Keratinocyte (primary cell): Measurements from ENCODE around the gene PSD2. TPM values are rescaled to one million over a fixed set of nuclear protein-coding genes. Genes with fewer than 3 reads are reported as not detected.

Experiments
- DNase-seq: peaks from one replicate; pipeline ENCODE4 v3.0.0-alpha.2; 2011; ENCODE audit warnings: low read depth, missing footprints, low spot score
- FAIRE-seq: peaks from 2 replicates; lab custom pipeline; 2011; peaks lifted over from hg19 to GRCh38; lab: Jason Lieb, UNC
- H2AFZ ChIP-seq: 2 replicates; pipeline ENCODE4 v1.6.0; 2012; ENCODE audit warnings: low read length, control low read depth, inconsistent platforms; ENCODE audit not compliant: control insufficient read depth
- H3K27ac ChIP-seq: 2 replicates; pipeline ENCODE4 v1.5.1; 2011; ENCODE audit warnings: low read length; ENCODE audit not compliant: control insufficient read depth, insufficient read depth
- H3K27me3 ChIP-seq: 3 replicates; pipeline ENCODE4 v1.6.0; 2011; ENCODE audit warnings: low read length; ENCODE audit not compliant: control insufficient read depth, insufficient read depth; ENCODE audit errors: extremely low read depth
- H3K36me3 ChIP-seq, 2 experiments: 2 replicates in 1 of 2; 3 replicates in 1 of 2; pipeline ENCODE4 v1.5.1; 2011; ENCODE audit warnings: low read length in 2 of 2, mild to moderate bottlenecking in 1 of 2; ENCODE audit not compliant: control insufficient read depth in 2 of 2, insufficient read depth in 2 of 2; ENCODE audit errors: extremely low read depth in 1 of 2
- H3K4me1 ChIP-seq: 3 replicates; pipeline ENCODE4 v1.5.1; 2011; ENCODE audit warnings: low read length; ENCODE audit not compliant: control insufficient read depth, insufficient read depth; ENCODE audit errors: extremely low read depth
- H3K4me2 ChIP-seq: 3 replicates; pipeline ENCODE4 v1.6.0; 2011; ENCODE audit warnings: low read depth, low read length; ENCODE audit not compliant: control insufficient read depth, insufficient read depth; ENCODE audit errors: extremely low read depth
- H3K4me3 ChIP-seq, 3 experiments: fragments of 200-600 bp in 1 of 3; sonication (generic) in 1 of 3; 2 replicates in 2 of 3; 3 replicates in 1 of 3; pipeline ENCODE4 v1.5.1; 2011 to 2016; ENCODE audit warnings: low read length in 3 of 3, mild to moderate bottlenecking in 3 of 3, control low read depth in 2 of 3, inconsistent platforms in 1 of 3, low read depth in 1 of 3, mixed read lengths in 1 of 3, mixed run types in 1 of 3, moderate library complexity in 1 of 3; ENCODE audit not compliant: control insufficient read depth in 2 of 3, insufficient read depth in 2 of 3; ENCODE audit errors: extremely low read depth in 1 of 3
- H3K79me2 ChIP-seq: 2 replicates; pipeline ENCODE4 v1.6.0; 2012; ENCODE audit warnings: low read length; ENCODE audit not compliant: control insufficient read depth, insufficient read depth
- H3K9ac ChIP-seq: 3 replicates; pipeline ENCODE4 v1.6.0; 2011; ENCODE audit warnings: low read length; ENCODE audit not compliant: control insufficient read depth, insufficient read depth; ENCODE audit errors: extremely low read depth
- H3K9me1 ChIP-seq: 3 replicates; pipeline ENCODE4 v1.6.0; 2011; ENCODE audit warnings: low read length; ENCODE audit not compliant: control insufficient read depth, insufficient read depth; ENCODE audit errors: extremely low read depth
- H3K9me3 ChIP-seq: 2 replicates; pipeline ENCODE4 v1.5.1; 2012; ENCODE audit warnings: low read depth, low read length; ENCODE audit not compliant: control insufficient read depth
- H4K20me1 ChIP-seq: 3 replicates; pipeline ENCODE4 v1.6.0; 2011; ENCODE audit warnings: low read length; ENCODE audit not compliant: control insufficient read depth, insufficient read depth; ENCODE audit errors: extremely low read depth
- CTCF ChIP-seq, 3 experiments: IDR thresholded peaks in 1 of 3; conservative IDR thresholded peaks in 1 of 3; optimal IDR thresholded peaks in 1 of 3; 2 replicates in 2 of 3; 3 replicates in 1 of 3; pipeline versions ENCODE3 to v1.5.1; 2011; ENCODE audit warnings: low read length in 3 of 3, mild to moderate bottlenecking in 3 of 3, moderate library complexity in 2 of 3, control low read depth in 1 of 3, inconsistent platforms in 1 of 3; ENCODE audit not compliant: insufficient read depth in 2 of 3; ENCODE audit errors: extremely low read depth in 1 of 3
- EZH2 ChIP-seq: IDR thresholded peaks from one replicate; pipeline ENCODE4 v1.6.1; 2012; ENCODE audit warnings: inconsistent platforms, mild to moderate bottlenecking, low read length, moderate library complexity
- dilution Hi-C: fragments of 300-500 bp; cut with MboI; formaldehyde crosslinking; loops from one replicate; pipeline ENCODE4 v1.7.0; 2020; ENCODE audit warnings: low sequenced_read_pairs; ENCODE audit not compliant: extremely low pct_ligation_motif_present
- polyA plus RNA-seq, 5 experiments: library from polyadenylated mRNA; depleted of rRNA in 3 of 5; stranded (reverse) in 3 of 5; stranded (forward) in 1 of 5; unstranded in 1 of 5; fragments of >200 nt; gene quantifications; 1 replicate in 1 of 5; 2 replicates in 3 of 5; 3 replicates in 1 of 5; pipeline versions ENCODE4 v1.2.1 to v1.2.3, GENCODE V29; 2011 to 2012; ENCODE audit warnings: missing spikeins in 2 of 5, low read depth in 1 of 5, low replicate concordance in 1 of 5

The PSD2 gene
- polyA plus RNA-seq, 1 donor (not counting 4 experiments of a cell fraction or from before 2014, with no cell fraction given): not detected

DNA sequence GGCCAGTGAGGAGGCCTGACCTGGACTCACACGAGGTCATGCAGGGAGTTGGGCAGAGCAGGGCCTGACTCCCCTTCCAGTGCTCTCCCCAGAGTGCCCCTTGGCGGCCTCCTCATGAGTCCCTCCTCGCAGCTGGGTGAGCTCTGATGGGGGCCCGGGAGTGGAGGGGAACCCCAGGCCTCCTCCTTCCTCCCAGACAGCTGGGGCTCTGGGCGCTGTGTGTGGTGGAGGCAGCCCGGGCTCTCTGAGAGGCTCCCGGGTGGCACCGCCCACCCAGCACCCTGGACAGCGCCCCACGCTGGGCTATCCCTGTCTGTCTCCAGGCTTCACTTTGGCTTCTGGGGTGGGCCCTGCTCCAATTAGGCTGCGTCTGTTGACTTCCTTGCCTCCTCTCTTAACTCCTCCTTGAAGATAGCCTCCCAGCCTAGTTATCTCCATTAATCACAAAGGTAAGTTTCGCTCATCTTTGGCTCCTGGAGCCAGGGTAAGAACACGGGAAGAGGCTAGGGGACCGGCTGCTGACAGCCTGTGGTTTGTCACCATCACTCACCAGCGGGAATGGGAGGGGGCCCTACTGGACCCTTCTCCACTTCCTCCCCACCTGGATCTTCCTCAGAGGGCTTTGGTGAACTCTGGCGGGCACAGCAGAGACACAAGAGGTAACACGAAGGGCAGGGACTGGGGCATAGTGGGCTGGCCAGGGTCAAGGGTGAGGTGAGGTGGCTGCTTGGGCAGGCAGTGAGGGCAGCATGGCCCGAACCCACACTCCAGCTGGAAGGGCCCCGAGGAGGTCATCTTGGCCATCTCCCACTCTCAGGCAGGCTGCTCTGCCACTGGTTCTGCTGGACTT is 13.1 kb downstream of the PSD2 start:
- H3K4me1 ChIP-seq: no peaks in the 10 kb centered on the region
- FAIRE-seq: no peak
- H3K27me3 ChIP-seq: no peaks in the 10 kb centered on the region
- no peak overlapping the region for H2AFZ ChIP-seq
- DNase-seq: no peak
- dilution Hi-C loops: no loop called here
- no peak overlapping the region for H3K4me3 ChIP-seq
- no peaks in the 10 kb centered on the region for H3K36me3 ChIP-seq
- no peak overlapping the region for H3K9ac ChIP-seq
- H3K79me2 ChIP-seq: no peaks in the 10 kb centered on the region
- no peak for TF ChIP-seq EZH2
- TF ChIP-seq CTCF (optimal IDR thresholded peaks at IDR 0.05 in 1 of 3, IDR thresholded peaks at IDR 0.05 in 1 of 3, conservative IDR thresholded peaks at IDR 0.05 in 1 of 3; ENCODE audit: extremely low read depth in 1 of 3, insufficient read depth in 2 of 3, low read length in 3 of 3): no peak
- H4K20me1 ChIP-seq: no peaks in the 10 kb centered on the region
- no peak overlapping the region for H3K4me2 ChIP-seq
- H3K9me3 ChIP-seq: no peaks in the 10 kb centered on the region
- no peak overlapping the region for H3K27ac ChIP-seq
- H3K9me1 ChIP-seq: no peaks in the 10 kb centered on the region

DNA sequence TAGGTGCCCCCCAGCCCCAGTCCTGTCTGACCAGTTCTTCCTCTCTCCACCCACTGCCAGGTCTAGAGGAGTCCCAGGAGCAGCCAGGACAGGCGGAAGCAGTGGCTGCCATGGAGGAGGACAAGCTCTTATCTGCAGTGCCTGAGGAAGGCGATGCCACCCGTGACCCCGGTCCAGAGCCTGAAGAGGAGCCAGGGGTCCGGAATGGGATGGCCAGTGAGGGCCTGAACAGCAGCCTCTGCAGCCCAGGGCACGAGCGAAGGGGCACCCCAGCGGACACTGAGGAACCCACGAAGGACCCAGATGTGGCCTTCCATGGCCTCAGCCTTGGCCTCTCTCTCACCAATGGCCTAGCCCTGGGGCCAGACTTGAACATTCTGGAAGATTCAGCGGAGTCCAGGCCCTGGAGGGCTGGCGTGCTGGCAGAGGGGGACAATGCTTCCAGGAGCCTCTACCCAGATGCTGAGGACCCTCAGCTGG is 13.8 kb downstream of the PSD2 start:
- Histone ChIP-seq H3K4me1 (no peaks in the 10 kb centered on the region), H3K27me3 (no peaks in the 10 kb centered on the region), H4K20me1 (no peaks in the 10 kb centered on the region), H3K9me3 (no peaks in the 10 kb centered on the region), H3K4me2 (no peak overlapping the region), H3K27ac (no peak overlapping the region), H3K9me1 (no peaks in the 10 kb centered on the region), H3K79me2 (no peaks in the 10 kb centered on the region), H3K4me3 (no peak overlapping the region), H2AFZ (no peak overlapping the region), H3K9ac (no peak overlapping the region), H3K36me3 (no peaks in the 10 kb centered on the region)
- TF ChIP-seq CTCF (optimal IDR thresholded peaks at IDR 0.05 in 1 of 3, IDR thresholded peaks at IDR 0.05 in 1 of 3, conservative IDR thresholded peaks at IDR 0.05 in 1 of 3; ENCODE audit: extremely low read depth in 1 of 3, insufficient read depth in 2 of 3, low read length in 3 of 3): no peak
- no peak for TF ChIP-seq EZH2
- DNase-seq (no peak), FAIRE-seq (no peak)
- dilution Hi-C loops: no loop called here
